ENCODE measurements around the gene TMEM184B.

DNA sequence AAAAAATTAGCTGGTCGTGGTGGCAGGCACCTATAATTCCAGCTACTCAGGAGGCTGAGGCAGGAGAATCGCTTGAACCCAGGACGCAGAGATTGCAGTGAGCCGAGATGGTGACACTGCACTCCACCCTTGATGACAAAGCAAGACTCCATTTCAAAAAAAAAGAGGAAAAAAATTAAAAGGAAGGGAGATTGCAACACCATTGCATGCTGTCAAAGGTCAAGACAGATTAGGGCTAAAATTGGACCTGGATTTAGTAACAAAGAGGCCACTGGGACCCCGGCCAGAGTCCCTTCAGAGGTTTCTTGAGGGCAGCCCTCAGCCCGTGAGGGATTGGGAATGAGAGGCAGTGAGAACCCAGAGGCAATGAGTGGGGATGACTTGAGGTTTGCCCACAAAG, 79.2 kb downstream of the TMEM184B start:
- TF ChIP-seq, protein P1, sequence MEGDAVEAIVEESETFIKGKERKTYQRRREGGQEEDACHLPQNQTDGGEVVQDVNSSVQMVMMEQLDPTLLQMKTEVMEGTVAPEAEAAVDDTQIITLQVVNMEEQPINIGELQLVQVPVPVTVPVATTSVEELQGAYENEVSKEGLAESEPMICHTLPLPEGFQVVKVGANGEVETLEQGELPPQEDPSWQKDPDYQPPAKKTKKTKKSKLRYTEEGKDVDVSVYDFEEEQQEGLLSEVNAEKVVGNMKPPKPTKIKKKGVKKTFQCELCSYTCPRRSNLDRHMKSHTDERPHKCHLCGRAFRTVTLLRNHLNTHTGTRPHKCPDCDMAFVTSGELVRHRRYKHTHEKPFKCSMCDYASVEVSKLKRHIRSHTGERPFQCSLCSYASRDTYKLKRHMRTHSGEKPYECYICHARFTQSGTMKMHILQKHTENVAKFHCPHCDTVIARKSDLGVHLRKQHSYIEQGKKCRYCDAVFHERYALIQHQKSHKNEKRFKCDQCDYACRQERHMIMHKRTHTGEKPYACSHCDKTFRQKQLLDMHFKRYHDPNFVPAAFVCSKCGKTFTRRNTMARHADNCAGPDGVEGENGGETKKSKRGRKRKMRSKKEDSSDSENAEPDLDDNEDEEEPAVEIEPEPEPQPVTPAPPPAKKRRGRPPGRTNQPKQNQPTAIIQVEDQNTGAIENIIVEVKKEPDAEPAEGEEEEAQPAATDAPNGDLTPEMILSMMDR (IDR thresholded peaks at IDR 0.05) = no peak
- no peak for TF ChIP-seq POLR2A (IDR thresholded peaks at IDR 0.05)
